GM12878 (cell line): Measurements from ENCODE around the gene EP400. TPM values are rescaled to one million over a fixed set of nuclear protein-coding genes. Genes with fewer than 3 reads are reported as not detected.
A peak's percentile ranks its signal among the peaks of the same experiment; 100 is the strongest.

ENCODE experiments used
- ATF7 ChIP-seq: fragments of 450-650 bp; IDR thresholded peaks from 2 replicates; pipeline ENCODE4 v1.6.1; 2016; ENCODE audit warnings: low read depth, mild to moderate bottlenecking
- BACH1 ChIP-seq: fragments of 450-650 bp; IDR thresholded peaks from 2 replicates; pipeline ENCODE4 v1.6.1; 2017; ENCODE audit warnings: mild to moderate bottlenecking, borderline replicate concordance
- CBX3 ChIP-seq: fragments of 200-600 bp; sonication (generic); IDR thresholded peaks from 2 replicates; pipeline ENCODE4 v1.6.1; 2016; ENCODE audit warnings: low read depth, borderline replicate concordance
- E2F4 ChIP-seq: IDR thresholded peaks from 2 replicates; pipeline ENCODE4 v1.6.1; 2012; ENCODE audit warnings: low read depth, low read length, improper control_type of control experiment
- E4F1 ChIP-seq: fragments of 450-650 bp; IDR thresholded peaks from 2 replicates; pipeline ENCODE4 v1.6.1; 2018; ENCODE audit warnings: borderline replicate concordance, mild to moderate bottlenecking; ENCODE audit not compliant: partially characterized antibody
- EGR1 ChIP-seq, 2 experiments: IDR thresholded peaks; 1 replicate in 1 of 2; 2 replicates in 1 of 2; pipeline ENCODE4 v1.6.1; 2011 to 2012; ENCODE audit warnings: low read depth in 2 of 2, low read length in 2 of 2, borderline replicate concordance in 1 of 2, mild to moderate bottlenecking in 1 of 2, moderate library complexity in 1 of 2
- HSF1 ChIP-seq: fragments of 150-350 bp; IDR thresholded peaks from 2 replicates; pipeline ENCODE4 v1.6.1; 2014; ENCODE audit warnings: mild to moderate bottlenecking, low read depth, low read length
- KAT2A ChIP-seq: conservative IDR thresholded peaks from 2 replicates; pipeline ENCODE4 v1.6.1; 2011; ENCODE audit warnings: low read depth, low read length; ENCODE audit not compliant: control insufficient read depth
- MEF2A ChIP-seq: IDR thresholded peaks from 2 replicates; pipeline ENCODE4 v1.6.1; 2011; ENCODE audit warnings: low read depth, mild to moderate bottlenecking, low read length, moderate library complexity; ENCODE audit not compliant: insufficient read depth
- MLLT1 ChIP-seq: fragments of 450-650 bp; IDR thresholded peaks from 2 replicates; pipeline ENCODE4 v1.6.1; 2016; ENCODE audit warnings: mild to moderate bottlenecking
- MTA3 ChIP-seq: IDR thresholded peaks from 2 replicates; pipeline ENCODE4 v1.6.1; 2012; ENCODE audit warnings: low read length, inconsistent platforms, borderline replicate concordance
- MYC ChIP-seq: IDR thresholded peaks from 2 replicates; pipeline ENCODE4 v1.6.1; 2011; ENCODE audit warnings: mild to moderate bottlenecking, low read length, moderate library complexity, inconsistent platforms; ENCODE audit not compliant: insufficient read depth, insufficient replicate concordance, insufficient read length, severe bottlenecking
- NFXL1 ChIP-seq: fragments of 450-650 bp; IDR thresholded peaks from 2 replicates; pipeline ENCODE4 v1.6.1; 2017; ENCODE audit warnings: antibody characterized with exemption, mild to moderate bottlenecking, borderline replicate concordance
- NR2C1 ChIP-seq: fragments of 450-650 bp; IDR thresholded peaks from 2 replicates; pipeline ENCODE4 v1.6.1; 2017; ENCODE audit warnings: antibody characterized with exemption, mild to moderate bottlenecking, moderate library complexity
- NR2C2 ChIP-seq: IDR thresholded peaks from 2 replicates; pipeline ENCODE4 v1.6.1; 2011; ENCODE audit warnings: borderline replicate concordance, low read depth; ENCODE audit not compliant: control insufficient read depth, insufficient read length
- RAD51 ChIP-seq: fragments of 450-650 bp; IDR thresholded peaks from 2 replicates; pipeline ENCODE4 v1.6.1; 2016; ENCODE audit warnings: moderate library complexity, mild to moderate bottlenecking, inconsistent platforms
- RELA ChIP-seq: fragments of 450-650 bp; IDR thresholded peaks from 2 replicates; pipeline ENCODE4 v1.8.0; 2014; ENCODE audit warnings: borderline replicate concordance; ENCODE audit not compliant: partially characterized antibody
- SMAD1 ChIP-seq: fragments of 450-650 bp; IDR thresholded peaks from 2 replicates; pipeline ENCODE4 v1.6.1; 2018; ENCODE audit warnings: mild to moderate bottlenecking, low read depth; ENCODE audit not compliant: partially characterized antibody
- SMARCA5 ChIP-seq: fragments of 450-650 bp; IDR thresholded peaks from 2 replicates; pipeline ENCODE4 v1.6.1; 2017; ENCODE audit warnings: mild to moderate bottlenecking
- SUZ12 ChIP-seq: fragments of 200-600 bp; sonication (generic); IDR thresholded peaks from one replicate; pipeline ENCODE4 v1.6.1; 2018; ENCODE audit warnings: antibody characterized with exemption, mild to moderate bottlenecking; ENCODE audit not compliant: unreplicated experiment
- TBL1XR1 ChIP-seq: IDR thresholded peaks from 2 replicates; pipeline ENCODE4 v1.6.1; 2012; ENCODE audit warnings: low read depth, low read length, improper control_type of control experiment
- ZNF274 ChIP-seq: IDR thresholded peaks from one replicate; pipeline ENCODE4 v1.8.0; 2011; ENCODE audit not compliant: insufficient read length, insufficient read depth
- polyA plus RNA-seq, 11 experiments: library from polyadenylated mRNA; depleted of rRNA in 4 of 11; unstranded in 6 of 11; stranded (reverse) in 5 of 11; fragments of >200 nt; fragmentation: Nextera tagmentation in 4 of 11; fragmentation: Illumina TruSeq in 1 of 11; extraction: Ambion mirVana in 4 of 11; extraction: Trizol in 1 of 11; gene quantifications; 1 replicate in 1 of 11; 2 replicates in 10 of 11; pipeline versions ENCODE4 v1.2.1 to v1.2.3, GENCODE V29; 2011 to 2016; ENCODE audit warnings: inconsistent platforms in 2 of 11, missing spikeins in 2 of 11, low read depth in 1 of 11
- total RNA-seq, 4 experiments: library from RNA; depleted of rRNA in 3 of 4; stranded (reverse); fragments of >200 nt in 3 of 4; fragmentation: Illumina TruSeq in 1 of 4; extraction: Trizol in 1 of 4; gene quantifications; 2 replicates each; pipeline versions ENCODE4 v1.2.1 to v1.2.3, GENCODE V29; 2013 to 2021

Gene EP400
- total and polyA plus RNA-seq, 10 of the 15 experiments (the other 5 are each of a cell fraction or from before 2014, with no cell fraction given), result 3.8 to 44.2 (median 8.4) TPM

- no peak for TF ChIP-seq NR2C2
- no peak for TF ChIP-seq E2F4
- no peak for TF ChIP-seq MLLT1
- TF ChIP-seq ZNF274, result no peak
- no peak for TF ChIP-seq MEF2A
- TF ChIP-seq MTA3, result no peak
- no peak for TF ChIP-seq KAT2A
- no peak for TF ChIP-seq ATF7
- no peak for TF ChIP-seq E4F1
- no peak for TF ChIP-seq HSF1
- no peak for TF ChIP-seq BACH1
- no peak for TF ChIP-seq SMAD1
- TF ChIP-seq NFXL1, result no peak
- no peak; the same call in 1 of the 2 replicates for TF ChIP-seq TBL1XR1
- TF ChIP-seq RAD51, result peak; percentile 69
- no peak for TF ChIP-seq EGR1 (IDR thresholded peaks at IDR 0.05; ENCODE audit: borderline replicate concordance in 1 of 2, low read depth in 2 of 2, low read length in 2 of 2)
- no peak for TF ChIP-seq NR2C1
- no peak for TF ChIP-seq SMARCA5
- TF ChIP-seq RELA, result no peak
- TF ChIP-seq SUZ12, result no peak
- no peak for TF ChIP-seq CBX3
- no peak for TF ChIP-seq MYC
Observed at GRCh38 chr12:131923260-131923659, 26.5 kb upstream of the EP400 start (continued).
